H9 (cell line): Measurements from ENCODE around the gene XRRA1. TPM values are rescaled to one million over a fixed set of nuclear protein-coding genes. Genes with fewer than 3 reads are reported as not detected.

ENCODE experiments used
- DNase-seq: peaks from one replicate; pipeline ENCODE4 v3.0.0-alpha.2; 2017
- H2AFZ ChIP-seq: one replicate; pipeline ENCODE4 v1.6.1; 2013; ENCODE audit warnings: mild to moderate bottlenecking, low read length, control low read depth, moderate library complexity
- H2AK5ac ChIP-seq: 2 replicates; pipeline ENCODE4 v1.6.1; 2013; ENCODE audit warnings: low read length, control low read depth, mixed read lengths; ENCODE audit not compliant: insufficient read length
- H2BK120ac ChIP-seq: one replicate; pipeline ENCODE4 v1.6.1; 2013; ENCODE audit warnings: low read depth, mild to moderate bottlenecking, low read length, control low read depth, inconsistent platforms; ENCODE audit not compliant: poor library complexity, severe bottlenecking
- H2BK12ac ChIP-seq: 2 replicates; pipeline ENCODE4 v1.6.1; 2013; ENCODE audit warnings: low read length, control low read depth, mixed read lengths, low read depth; ENCODE audit not compliant: insufficient read length
- H2BK15ac ChIP-seq: 2 replicates; pipeline ENCODE4 v1.6.1; 2013; ENCODE audit warnings: low read depth, low read length, control low read depth
- H2BK20ac ChIP-seq: one replicate; pipeline ENCODE4 v1.6.1; 2013; ENCODE audit warnings: low read depth, mild to moderate bottlenecking, low read length, control low read depth, inconsistent platforms; ENCODE audit not compliant: poor library complexity, severe bottlenecking
- H2BK5ac ChIP-seq: 2 replicates; pipeline ENCODE4 v1.6.1; 2013; ENCODE audit warnings: low read length, control low read depth, mixed read lengths; ENCODE audit not compliant: insufficient read length
- H3K14ac ChIP-seq: 2 replicates; pipeline ENCODE4 v1.6.1; 2013; ENCODE audit warnings: low read length, control low read depth; ENCODE audit not compliant: insufficient read depth
- H3K18ac ChIP-seq: 2 replicates; pipeline ENCODE4 v1.6.1; 2013; ENCODE audit warnings: low read depth, mild to moderate bottlenecking, mixed read lengths, low read length, control low read depth; ENCODE audit not compliant: insufficient read length
- H3K23ac ChIP-seq: 2 replicates; pipeline ENCODE4 v1.6.1; 2013; ENCODE audit warnings: low read length, control low read depth, mixed read lengths, low read depth; ENCODE audit not compliant: insufficient read length
- H3K23me2 ChIP-seq: 2 replicates; pipeline ENCODE4 v1.6.1; 2013; ENCODE audit warnings: low read depth, mild to moderate bottlenecking, mixed read lengths, low read length, control low read depth; ENCODE audit not compliant: insufficient read length, poor library complexity, severe bottlenecking
- H3K27ac ChIP-seq: 2 replicates; pipeline ENCODE4 v1.5.1; 2013; ENCODE audit warnings: low read length, control low read depth, mixed read lengths, low read depth; ENCODE audit not compliant: insufficient read length
- H3K27me3 ChIP-seq: 2 replicates; pipeline ENCODE4 v1.6.1; 2013; ENCODE audit warnings: low read length, control low read depth, inconsistent platforms; ENCODE audit not compliant: insufficient read depth
- H3K4ac ChIP-seq: 2 replicates; pipeline ENCODE4 v1.6.1; 2013; ENCODE audit warnings: low read depth, mild to moderate bottlenecking, control low read depth, inconsistent platforms, low read length, moderate library complexity
- H3K4me1 ChIP-seq: 2 replicates; pipeline ENCODE4 v1.6.1; 2013; ENCODE audit warnings: low read length, control low read depth, inconsistent platforms; ENCODE audit not compliant: insufficient read depth
- H3K4me2 ChIP-seq: 2 replicates; pipeline ENCODE4 v1.6.1; 2013; ENCODE audit warnings: low read length, control low read depth, mixed read lengths; ENCODE audit not compliant: insufficient read length, insufficient read depth
- H3K56ac ChIP-seq: 2 replicates; pipeline ENCODE4 v1.6.1; 2013; ENCODE audit warnings: low read depth, mild to moderate bottlenecking, mixed read lengths, low read length, control low read depth; ENCODE audit not compliant: insufficient read length
- H3K79me1 ChIP-seq: 2 replicates; pipeline ENCODE4 v1.6.1; 2013; ENCODE audit warnings: low read depth, mild to moderate bottlenecking, moderate library complexity, low read length, control low read depth, inconsistent platforms; ENCODE audit not compliant: insufficient read depth, poor library complexity, severe bottlenecking
- H3K79me2 ChIP-seq: 2 replicates; pipeline ENCODE4 v1.6.1; 2013; ENCODE audit warnings: low read length, control low read depth, inconsistent platforms; ENCODE audit not compliant: insufficient read depth
- H3K9ac ChIP-seq: 2 replicates; pipeline ENCODE4 v1.6.1; 2013; ENCODE audit warnings: low read length, control low read depth, mixed read lengths; ENCODE audit not compliant: insufficient read length; ENCODE audit errors: extremely low read depth
- H3K9me3 ChIP-seq: one replicate; pipeline ENCODE4 v1.6.1; 2013; ENCODE audit warnings: low read depth, low read length, inconsistent platforms; ENCODE audit not compliant: control insufficient read depth
- H3T11ph ChIP-seq: one replicate; pipeline ENCODE4 v1.6.1; 2013; ENCODE audit warnings: mild to moderate bottlenecking, low read length, control low read depth, inconsistent platforms
- H4K20me1 ChIP-seq: one replicate; pipeline ENCODE4 v1.6.1; 2013; ENCODE audit not compliant: control insufficient read depth, insufficient read length, insufficient read depth
- H4K5ac ChIP-seq: 2 replicates; pipeline ENCODE4 v1.6.1; 2013; ENCODE audit warnings: low read depth, mild to moderate bottlenecking, mixed read lengths, low read length, control low read depth; ENCODE audit not compliant: insufficient read length
- H4K8ac ChIP-seq: replicated peaks from 2 replicates; pipeline ENCODE4 v1.6.1; 2013; ENCODE audit warnings: low read length, control low read depth, mixed read lengths, low read depth; ENCODE audit not compliant: insufficient read length
- H4K91ac ChIP-seq: 2 replicates; pipeline ENCODE4 v1.6.1; 2013; ENCODE audit warnings: low read depth, mild to moderate bottlenecking, moderate library complexity, mixed read lengths, low read length, control low read depth; ENCODE audit not compliant: insufficient read length
- H3K27ac Mint-ChIP-seq, 3 experiments: 2 replicates in 2 of 3; 3 replicates in 1 of 3; pipeline ENCODE4 v1.8.0; 2020 to 2021; ENCODE audit warnings: mixed read lengths in 3 of 3, mild to moderate bottlenecking in 1 of 3, moderate library complexity in 1 of 3
- H3K27me3 Mint-ChIP-seq: 2 replicates; pipeline ENCODE4 v1.8.0; 2021; ENCODE audit warnings: low read depth, mild to moderate bottlenecking, moderate library complexity, mixed read lengths
- H3K36me3 Mint-ChIP-seq, 3 experiments: 2 replicates in 2 of 3; 3 replicates in 1 of 3; pipeline ENCODE4 v1.8.0; 2020 to 2021; ENCODE audit warnings: low read depth in 3 of 3, mixed read lengths in 3 of 3; ENCODE audit not compliant: insufficient read depth in 1 of 3
- H3K4me1 Mint-ChIP-seq, 2 experiments: 2 replicates each; pipeline ENCODE4 v1.8.0; 2020; ENCODE audit warnings: mixed read lengths in 2 of 2
- H3K4me3 Mint-ChIP-seq, 2 experiments: 2 replicates in 1 of 2; 3 replicates in 1 of 2; pipeline ENCODE4 v1.8.0; 2020 to 2021; ENCODE audit warnings: mild to moderate bottlenecking in 2 of 2, mixed read lengths in 2 of 2, moderate library complexity in 1 of 2
- H3K9me3 Mint-ChIP-seq, 2 experiments: 2 replicates in 1 of 2; 3 replicates in 1 of 2; pipeline ENCODE4 v1.8.0; 2020; ENCODE audit warnings: mild to moderate bottlenecking in 2 of 2, mixed read lengths in 2 of 2, moderate library complexity in 1 of 2
- CTCF ChIP-seq: fragments of 200-600 bp; sonication (generic); conservative IDR thresholded peaks from 3 replicates; pipeline ENCODE4 v1.8.0; 2021; ENCODE audit warnings: antibody characterized with exemption, mild to moderate bottlenecking
- WGBS: extraction: QIAGEN DNeasy Blood & Tissue Kit; methylation state at CpG from one replicate; pipeline ENCODE4 v1.1.7; 2013; ENCODE audit warnings: missing lambda C conversion rate, low lambda C conversion rate, mixed read lengths; ENCODE audit not compliant: insufficient read length; ENCODE audit errors: extremely low coverage; 5-methylcytosine and 5-hydroxymethylcytosine counted together
- total RNA-seq: library from RNA; stranded (reverse); gene quantifications from 2 replicates; pipeline ENCODE4 v1.2.1, GENCODE V29; 2021

Gene XRRA1
- total RNA-seq, 1 experiment from 2014 or later: 4.5 TPM

GRCh38 chr11:74905326-74905725, 43.6 kb downstream of the XRRA1 start:
- Histone ChIP-seq H3K56ac (no peak overlapping the region), H3K9ac (no peak overlapping the region), H2BK12ac (no peak overlapping the region), H3K27ac (no peak overlapping the region), H3K4ac (no peak overlapping the region), H4K20me1 (no peaks in the 10 kb centered on the region), H4K8ac (no peak overlapping the region), H3K79me2 (no peaks in the 10 kb centered on the region), H3K4me2 (no peak overlapping the region), H3K14ac (no peak overlapping the region), H3K18ac (no peak overlapping the region), H2AK5ac (no peak overlapping the region), H3K9me3 (no peaks in the 10 kb centered on the region), H4K91ac (no peak overlapping the region), H2BK20ac (no peak overlapping the region), H3K23ac (no peak overlapping the region), H3K23me2 (no peaks in the 10 kb centered on the region), H3K4me1 (no peaks in the 10 kb centered on the region), H3T11ph (no peak overlapping the region), H3K27me3 (no peaks in the 10 kb centered on the region), H3K79me1 (no peaks in the 10 kb centered on the region), H4K5ac (no peak overlapping the region), H2AFZ (no peak overlapping the region), H2BK15ac (no peak overlapping the region), H2BK5ac (no peak overlapping the region), H2BK120ac (no peak overlapping the region)
- no peak for TF ChIP-seq CTCF
- no peak for DNase-seq
- H3K4me1 Mint-ChIP-seq: no peaks in the 10 kb centered on the region
- H3K9me3 Mint-ChIP-seq: peaks cover 17 to 26% of the 10 kb centered on the region in 2 experiments
- H3K36me3 Mint-ChIP-seq: peaks cover 10 to 24% (median 21%) of the 10 kb centered on the region in 3 experiments
- H3K27me3 Mint-ChIP-seq: no peaks in the 10 kb centered on the region
- no peak overlapping the region; a peak in 1 of 7 replicates for H3K27ac Mint-ChIP-seq
- no peak overlapping the region for H3K4me3 Mint-ChIP-seq
- WGBS: no CpG with 5 or more reads among the region's 3 CpGs
